ENCODE data around the gene OLFML1.
"Not testable (repeated sequence)": the region's sequence is repeated elsewhere in the genome, so short reads cannot be mapped to it uniquely, and the experiment has no call there.

DNA sequence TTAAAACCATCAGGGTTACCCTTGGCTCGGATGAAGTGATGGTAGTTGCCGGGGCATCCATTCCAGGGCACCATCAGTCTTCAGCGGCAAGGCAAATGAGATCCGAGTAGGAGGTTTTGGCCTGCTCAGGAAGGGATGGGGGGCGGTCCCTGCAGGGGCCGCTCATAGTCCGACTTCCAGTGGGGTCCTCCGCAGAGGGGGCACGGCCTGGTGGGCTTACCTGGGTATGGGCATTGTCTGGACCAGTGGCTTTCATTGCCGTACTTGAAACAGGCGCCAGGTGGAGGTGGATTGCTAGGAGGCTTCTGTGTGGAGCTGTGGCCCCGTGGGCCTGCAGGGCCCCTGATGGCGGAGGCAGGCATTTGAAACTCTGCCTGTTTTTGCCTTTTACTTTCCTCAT lies 32.4 kb downstream of the OLFML1 start:
- TF ChIP-seq, protein P1, sequence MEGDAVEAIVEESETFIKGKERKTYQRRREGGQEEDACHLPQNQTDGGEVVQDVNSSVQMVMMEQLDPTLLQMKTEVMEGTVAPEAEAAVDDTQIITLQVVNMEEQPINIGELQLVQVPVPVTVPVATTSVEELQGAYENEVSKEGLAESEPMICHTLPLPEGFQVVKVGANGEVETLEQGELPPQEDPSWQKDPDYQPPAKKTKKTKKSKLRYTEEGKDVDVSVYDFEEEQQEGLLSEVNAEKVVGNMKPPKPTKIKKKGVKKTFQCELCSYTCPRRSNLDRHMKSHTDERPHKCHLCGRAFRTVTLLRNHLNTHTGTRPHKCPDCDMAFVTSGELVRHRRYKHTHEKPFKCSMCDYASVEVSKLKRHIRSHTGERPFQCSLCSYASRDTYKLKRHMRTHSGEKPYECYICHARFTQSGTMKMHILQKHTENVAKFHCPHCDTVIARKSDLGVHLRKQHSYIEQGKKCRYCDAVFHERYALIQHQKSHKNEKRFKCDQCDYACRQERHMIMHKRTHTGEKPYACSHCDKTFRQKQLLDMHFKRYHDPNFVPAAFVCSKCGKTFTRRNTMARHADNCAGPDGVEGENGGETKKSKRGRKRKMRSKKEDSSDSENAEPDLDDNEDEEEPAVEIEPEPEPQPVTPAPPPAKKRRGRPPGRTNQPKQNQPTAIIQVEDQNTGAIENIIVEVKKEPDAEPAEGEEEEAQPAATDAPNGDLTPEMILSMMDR (IDR thresholded peaks at IDR 0.05) = not testable (repeated sequence)
- not testable (repeated sequence) for TF ChIP-seq POLR2A (IDR thresholded peaks at IDR 0.05)

Data from breast epithelium (tissue), 3 donors.